ENCODE measurements around the gene EXOC6B.

EXOC6B gene

DNA sequence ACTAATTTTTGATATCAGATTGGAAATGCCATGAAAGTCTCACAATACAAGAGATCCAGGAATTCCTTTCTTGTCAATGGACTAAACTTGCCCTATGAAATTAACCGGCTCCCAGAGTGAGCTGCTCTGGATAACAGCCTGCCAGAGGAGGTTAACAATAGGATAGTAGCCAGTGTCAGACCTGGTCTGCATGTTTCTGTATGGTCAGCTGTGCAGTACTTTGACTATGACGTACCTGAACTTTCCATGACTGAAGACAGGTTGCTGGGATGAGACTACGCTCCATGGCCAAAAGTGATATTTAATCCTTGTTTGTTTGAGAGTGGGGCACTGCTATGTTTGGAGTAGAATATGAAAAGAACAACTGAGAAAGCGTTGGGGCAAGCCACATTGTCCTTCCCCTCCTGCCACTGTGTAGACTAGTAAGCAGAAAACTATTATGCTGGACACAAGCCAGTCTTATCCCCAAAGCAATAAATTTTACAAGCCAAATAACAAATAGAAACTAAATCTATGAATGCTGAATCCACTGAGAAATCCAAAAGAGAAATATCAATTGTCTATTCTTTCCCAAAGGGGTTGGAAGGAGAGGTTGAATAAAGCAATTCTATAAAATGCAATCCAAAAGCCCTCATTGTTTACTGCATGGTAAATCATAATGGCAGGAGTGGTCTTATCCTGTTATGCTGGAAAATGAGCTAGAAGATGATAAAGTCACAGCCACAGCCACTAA is 562.6 kb downstream of the EXOC6B start:
- no peak for DNase-seq

DNA sequence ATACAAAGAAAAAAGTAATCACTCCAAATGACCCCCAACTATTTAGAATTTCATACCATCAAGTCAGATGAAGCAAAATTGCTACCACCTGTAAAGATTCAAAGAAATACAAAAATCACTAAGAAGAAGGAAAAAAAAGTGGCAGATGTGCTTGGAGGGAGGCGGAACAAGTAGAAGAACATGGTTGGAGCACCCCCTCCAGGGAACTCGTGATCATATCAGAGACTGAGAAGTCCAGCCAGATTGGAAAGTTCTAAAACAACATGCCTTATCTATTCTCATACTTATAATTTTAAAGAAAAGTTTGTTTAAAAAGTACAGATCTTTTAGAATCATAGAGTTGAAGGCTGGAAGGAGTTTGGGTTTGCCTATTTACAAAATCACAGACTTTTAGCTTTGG is 564.8 kb downstream of the EXOC6B start:
- no peak for DNase-seq

DNA sequence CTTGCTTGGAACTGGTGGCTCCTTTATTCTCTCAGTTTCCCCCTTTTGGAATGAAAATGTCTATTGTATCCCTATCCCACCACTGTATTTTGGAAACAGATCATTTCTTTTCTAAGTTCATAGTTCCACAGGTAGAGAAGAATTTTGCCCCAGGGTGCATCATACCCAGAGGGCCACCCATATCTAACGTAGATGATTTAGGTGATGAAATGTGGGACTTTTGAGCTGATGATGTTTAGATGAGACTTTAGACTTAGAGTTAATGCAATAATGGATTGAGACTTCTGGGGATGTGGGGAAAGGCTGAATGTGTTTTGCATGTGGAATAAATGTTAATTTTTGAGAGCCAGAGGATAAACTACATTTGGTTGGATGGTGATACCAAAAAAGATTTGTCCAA is 570.3 kb downstream of the EXOC6B start:
- no peak for DNase-seq

DNA sequence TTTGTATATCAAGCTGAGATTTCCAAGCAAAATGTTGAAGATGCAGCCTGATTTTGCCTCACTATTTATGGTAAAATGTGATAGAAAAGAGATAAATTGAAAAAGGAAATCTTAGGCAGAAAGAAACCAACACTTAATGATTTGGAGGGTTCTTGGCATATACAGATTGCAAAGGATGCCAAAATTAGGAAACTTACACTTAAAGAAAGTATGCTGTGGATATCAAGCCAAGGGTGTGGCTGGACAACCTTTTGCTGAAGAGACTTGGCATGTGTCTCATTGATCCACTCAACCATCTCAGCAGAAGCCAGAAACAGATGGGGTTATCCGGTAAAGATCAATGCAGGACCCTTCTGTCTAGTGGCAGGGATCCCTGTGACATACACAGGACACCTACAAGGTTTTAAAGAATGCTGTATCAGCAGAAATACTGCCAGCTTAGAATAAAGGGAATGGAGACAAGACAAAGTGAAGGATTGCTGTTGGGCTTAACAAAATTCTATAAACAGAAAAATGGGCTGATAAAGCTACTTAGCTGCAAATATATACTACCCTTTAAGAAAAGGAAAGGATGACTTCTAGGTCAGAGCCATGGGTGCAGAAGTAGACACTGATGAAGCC is 570.9 kb downstream of the EXOC6B start:
- DNase-seq, result no peak

DNA sequence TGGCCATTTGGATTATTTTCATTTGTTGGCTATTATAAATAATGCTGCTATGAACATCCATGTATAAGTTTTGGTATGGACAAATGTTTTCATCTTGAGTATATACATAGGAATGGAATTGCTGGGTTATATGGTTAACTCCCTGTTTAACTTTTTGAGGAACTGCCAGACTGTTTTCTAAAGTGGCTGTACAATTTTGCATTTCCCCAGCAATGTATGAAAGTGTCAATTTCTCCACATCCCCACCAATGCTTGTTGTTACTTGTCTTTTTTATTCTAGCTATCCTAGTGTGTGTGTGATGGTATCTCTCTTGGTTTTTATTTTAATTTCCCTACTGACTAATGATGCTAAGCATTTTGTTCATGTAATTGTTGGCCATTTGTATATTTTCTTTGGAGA is 587.5 kb downstream of the EXOC6B start:
- no peak for DNase-seq

DNA sequence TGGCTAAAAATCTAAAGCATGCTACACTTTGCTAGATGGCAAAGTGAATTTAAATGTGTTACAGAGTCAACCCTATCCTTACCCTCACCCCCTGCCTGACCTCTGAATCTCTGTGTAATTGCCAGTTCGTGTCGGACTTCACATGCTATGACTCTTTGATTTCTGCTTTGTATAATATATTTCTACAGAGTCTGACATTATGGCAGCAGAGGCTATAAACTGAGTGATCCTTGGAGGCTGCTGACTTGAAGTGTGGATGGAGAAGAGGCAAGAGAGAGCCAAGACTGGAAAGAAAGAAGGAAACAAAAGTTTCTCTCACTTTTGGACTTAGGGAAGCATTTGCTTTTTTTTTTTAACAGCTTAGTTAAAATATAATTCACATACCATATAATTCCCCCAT is 588.3 kb downstream of the EXOC6B start:
- no peak for DNase-seq

DNA sequence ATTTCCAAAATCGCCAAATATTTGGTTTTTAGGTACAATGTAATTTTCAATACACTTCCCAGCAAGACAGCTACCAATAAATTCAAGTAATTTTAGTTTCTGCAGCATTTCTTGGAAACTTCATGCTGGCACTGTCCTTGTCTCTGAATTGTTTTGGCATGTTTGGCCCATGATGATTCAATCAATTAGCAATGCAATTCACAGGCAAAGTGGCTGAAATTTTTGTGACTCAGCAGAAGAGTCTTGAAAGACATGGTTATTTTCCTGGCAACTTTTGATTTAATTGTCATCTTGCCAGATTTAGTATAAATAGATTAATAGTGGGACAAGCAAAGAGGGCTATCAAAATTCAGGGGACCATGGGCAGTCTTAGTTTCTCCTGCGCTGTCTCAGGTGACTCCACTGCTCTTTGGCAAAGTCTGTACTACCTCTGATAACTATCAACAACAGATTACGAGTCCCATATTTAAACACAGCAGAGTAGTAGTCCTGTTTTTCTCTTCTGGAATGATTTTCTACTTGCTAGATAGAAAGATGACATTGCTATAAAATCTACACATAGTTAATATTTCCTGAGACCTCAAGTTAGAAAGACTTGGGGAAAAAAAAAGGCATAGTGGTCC is 589.3 kb downstream of the EXOC6B start:
- DNase-seq, result no peak

DNA sequence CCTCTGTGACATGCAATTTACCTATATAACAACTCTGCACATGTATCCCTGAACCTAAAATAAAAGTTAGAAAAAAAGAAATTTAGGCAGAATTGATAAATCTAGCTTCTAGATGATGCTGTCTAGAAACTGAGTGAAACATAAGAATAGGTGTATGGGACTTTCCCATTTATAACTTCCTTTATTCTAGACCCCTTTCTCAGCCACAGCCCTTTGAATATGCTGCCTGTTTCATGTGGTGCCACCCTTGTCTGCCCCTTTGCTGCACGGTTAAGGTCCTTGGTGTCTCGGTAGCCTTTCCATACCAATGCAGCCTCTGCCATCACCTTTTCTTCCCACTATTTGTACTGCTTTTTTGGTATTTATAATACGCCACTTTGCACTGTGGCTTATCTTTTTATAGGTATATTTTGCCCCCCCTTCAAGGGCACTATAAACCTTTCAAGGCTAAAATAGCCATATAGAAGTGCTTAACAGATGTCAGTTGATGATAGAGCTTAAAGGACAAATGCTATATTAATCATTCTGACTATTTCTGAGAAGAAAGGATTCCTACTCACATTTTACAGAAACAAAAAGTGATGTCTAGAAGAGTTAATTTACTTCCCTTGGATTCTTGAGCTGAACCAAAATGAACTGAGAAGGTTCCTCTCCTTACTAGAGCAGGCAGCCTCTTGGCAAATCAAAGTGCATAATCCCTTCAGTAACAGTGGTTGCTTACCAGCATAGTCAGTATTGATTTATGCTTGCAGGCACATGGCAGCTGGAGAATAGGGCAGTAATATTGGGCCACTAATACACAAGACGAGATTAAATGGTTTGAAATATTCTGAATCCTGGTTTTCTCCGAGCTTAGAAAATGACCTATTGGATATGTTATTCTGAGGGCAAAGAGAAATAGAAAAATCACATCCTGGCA is 590.1 kb downstream of the EXOC6B start:
- DNase-seq, result no peak

DNA sequence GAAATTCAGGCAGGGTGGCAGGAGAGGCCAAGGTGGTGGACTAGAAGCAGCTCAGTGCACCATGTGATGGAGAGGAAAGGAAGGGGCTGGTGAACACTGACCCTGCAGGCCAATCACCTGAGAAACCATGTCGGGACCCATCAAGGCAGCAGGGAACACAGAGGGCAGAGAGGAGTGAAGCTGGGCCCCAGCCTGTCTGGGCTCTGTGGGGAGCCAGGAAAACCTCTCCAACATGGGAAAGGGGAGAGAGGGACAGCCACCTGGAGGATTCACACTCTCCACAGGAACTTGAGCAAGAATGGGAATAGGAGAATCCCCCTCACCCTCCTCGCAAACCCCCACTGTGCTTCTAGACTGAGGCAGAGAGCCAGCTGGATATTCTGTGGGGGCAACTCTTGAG is 592.6 kb downstream of the EXOC6B start:
- DNase-seq, result no peak

DNA sequence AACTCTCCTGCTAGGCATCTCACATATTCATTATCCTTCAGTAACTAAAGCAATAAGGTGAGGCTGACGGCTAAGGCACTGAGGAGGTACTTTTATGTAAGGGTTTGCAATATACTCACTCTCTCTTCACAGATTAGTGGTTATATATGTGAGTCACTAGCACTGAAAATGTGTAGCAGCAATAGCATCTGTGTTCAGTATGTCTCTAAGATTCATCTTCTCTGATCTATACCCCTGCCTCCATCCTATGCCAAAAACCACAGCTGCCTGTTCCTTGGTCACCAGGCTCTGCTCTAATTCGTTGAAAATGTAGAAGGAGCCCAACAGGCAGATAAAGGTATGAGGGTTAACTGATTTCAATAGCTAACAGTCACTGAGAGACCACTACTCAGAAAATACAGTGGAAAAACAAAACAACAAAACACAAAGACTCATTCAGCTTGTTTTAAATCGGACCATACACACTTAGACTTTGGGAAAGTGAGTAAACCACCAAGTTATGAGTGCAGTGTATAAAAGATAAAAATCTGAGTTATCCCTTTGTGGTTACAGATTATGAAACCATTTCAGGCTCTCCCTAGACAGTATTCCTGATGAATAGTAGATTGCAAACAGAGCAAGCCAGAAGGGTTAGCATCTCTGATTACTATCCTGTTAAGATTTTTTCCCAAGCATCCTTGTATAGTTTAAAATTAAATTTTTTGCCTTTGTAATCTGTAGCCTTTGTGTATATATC is 602.8 kb downstream of the EXOC6B start:
- no peak for DNase-seq

DNA sequence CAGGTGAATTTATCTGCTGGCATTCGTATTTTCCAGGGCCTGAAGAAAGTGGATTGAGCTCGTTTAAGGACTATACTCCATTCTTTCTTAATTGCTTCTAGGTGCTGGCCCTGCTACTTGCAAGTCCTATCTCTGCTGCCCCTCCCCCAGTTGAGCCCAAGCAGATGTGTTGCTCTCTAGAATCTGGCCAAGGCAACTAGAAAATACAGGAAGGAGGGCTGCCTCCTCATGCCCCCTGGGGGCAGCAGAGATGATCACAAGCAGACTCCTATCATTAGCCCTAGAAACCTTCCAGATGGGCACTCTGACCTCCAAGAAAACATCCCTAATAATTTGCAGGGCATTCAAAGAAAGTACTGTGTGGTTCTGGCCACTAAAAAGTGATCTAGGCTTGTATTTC is 605.7 kb downstream of the EXOC6B start:
- DNase-seq, result peak in 1 of 3 experiments; percentile 33

DNA sequence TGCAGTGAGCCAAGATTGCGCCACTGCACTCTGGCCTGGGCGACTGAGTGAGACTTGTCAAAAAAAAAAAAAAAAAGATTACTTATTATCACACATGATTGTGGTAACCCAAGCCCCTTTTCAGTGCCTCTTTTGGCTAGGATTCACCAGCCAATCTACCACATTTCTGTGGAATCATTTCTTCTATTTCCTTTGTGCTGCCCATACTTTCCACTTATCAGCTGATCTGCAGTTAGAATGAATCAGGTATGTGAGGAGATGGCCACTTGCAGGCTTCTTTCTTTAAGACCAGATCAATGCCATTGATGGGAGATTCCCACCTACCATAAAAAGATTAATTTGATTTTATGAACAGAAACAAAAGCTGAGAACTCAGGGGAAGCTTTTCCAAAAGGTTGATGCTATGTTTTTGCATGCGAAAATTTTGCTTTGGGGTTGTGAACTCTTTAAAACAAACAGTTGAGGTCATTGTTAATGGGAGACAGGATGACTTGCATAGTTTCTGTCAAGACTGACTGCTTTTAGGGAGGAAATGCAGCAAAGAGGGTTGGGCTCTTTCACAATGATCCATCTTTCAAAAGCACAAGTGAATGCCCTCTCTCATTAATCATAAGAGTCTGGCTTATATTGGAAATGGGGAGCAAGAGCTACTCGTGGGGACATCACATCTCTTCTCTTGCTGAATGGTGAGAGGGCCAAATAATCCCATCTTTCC is 611.2 kb downstream of the EXOC6B start:
- no peak for DNase-seq

DNA sequence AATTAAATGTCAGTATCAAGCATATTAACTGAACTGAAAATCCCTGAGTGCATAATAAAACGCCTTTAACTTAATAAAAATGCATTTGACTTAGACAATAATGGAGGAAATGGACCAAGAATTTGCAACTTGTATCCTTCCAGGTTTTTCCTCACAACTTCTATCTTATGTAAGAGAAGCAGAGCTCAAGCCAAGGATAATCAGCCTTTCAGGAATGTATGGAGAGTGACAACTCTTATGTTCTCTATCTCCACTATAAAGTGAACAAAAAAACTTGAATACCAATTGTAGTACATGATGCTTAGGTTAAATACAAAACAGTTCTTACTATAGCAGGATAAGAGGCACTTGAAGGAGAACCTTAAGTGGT is 613.4 kb downstream of the EXOC6B start:
- DNase-seq, result peak in 1 of 3 experiments; percentile 4

DNA sequence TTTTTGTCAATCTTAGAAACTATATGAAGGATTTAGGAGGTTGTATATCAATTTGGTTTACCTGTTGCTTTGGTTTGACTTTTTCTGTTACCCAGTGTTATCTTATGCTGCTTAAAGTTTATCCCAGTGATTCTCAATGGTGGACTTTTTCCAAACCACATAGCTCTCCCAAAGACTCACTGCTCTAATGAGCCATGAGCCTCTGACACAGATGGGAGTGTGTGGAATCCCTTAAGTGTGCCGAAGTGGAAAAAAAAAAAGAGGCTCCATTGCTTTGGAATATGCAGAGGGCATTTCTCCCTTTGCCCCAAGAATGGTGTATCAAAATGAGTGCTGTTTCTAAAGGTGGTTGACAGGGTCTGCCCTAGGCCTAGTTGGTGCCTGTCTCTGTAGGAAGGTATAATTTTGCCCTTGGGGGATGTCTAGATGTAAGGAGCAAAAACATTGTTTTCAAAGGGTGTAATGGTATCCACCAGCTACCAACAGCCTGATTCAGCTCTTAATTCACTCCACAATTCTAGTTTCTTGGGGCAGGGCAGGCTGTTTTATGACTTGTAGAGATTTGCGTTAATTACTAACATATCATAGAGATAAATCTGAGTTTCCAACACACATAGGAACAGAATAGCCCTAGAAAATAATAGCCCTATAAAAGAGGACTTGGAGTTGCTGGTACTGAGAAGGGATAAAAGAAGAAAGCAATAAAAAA is 613.9 kb downstream of the EXOC6B start:
- no peak for DNase-seq

DNA sequence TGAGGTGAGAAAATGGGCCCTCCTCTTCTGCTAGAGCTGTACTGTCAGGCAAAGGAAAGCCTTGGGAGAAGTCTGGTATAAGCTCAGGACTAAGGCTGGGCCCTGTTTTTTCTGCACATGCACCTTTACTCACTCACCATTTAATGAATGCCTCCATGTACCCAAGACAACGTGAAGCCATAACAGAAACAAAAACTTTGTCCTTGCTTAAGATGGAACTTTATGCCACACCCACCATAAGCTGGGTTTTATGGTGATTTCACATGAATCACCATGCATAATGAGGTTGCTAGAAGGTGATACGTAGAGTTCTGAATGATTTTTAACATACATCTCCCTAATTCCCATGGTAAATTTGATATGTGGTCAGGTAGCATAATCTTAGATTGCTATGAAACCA is 614.5 kb downstream of the EXOC6B start:
- no peak for DNase-seq

DNA sequence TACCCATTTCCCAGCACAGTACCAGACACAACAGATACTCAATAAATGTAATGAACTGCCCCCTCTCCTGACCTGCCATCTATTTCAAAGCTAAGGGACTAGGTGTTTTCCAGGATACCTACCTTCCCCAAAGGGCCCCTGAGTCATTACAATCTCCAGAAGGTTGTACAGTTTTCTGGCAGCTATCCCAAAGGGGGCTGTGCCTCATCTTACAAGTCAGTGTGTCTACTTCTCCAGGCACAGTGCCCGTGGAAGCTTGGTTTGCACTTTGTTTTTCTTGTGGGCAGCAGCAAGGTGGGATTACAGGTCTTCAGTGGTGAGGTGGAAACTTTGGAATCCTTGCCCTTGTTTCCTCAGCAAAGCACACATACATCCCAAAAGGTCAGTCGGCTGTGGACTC is 615.4 kb downstream of the EXOC6B start:
- DNase-seq, result no peak

DNA sequence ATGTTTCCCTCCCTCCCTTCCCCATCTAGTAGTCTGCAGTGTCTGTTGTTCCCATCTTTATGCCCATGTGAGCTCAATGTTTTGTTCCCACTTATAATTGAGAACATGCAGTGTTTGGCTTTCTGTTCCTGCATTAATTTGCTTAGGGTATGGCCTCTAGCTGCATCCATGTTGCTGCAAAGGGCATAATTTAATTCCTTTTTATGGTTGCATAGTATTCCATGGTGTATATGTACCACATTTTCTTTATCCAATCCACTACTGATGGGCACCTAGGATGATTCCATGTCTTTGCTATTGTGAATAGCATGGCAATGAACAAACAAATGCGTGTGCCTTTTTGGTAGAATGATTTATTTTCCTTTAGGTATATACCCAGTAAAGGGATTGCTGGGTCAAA is 617.6 kb downstream of the EXOC6B start:
- no peak for DNase-seq

DNA sequence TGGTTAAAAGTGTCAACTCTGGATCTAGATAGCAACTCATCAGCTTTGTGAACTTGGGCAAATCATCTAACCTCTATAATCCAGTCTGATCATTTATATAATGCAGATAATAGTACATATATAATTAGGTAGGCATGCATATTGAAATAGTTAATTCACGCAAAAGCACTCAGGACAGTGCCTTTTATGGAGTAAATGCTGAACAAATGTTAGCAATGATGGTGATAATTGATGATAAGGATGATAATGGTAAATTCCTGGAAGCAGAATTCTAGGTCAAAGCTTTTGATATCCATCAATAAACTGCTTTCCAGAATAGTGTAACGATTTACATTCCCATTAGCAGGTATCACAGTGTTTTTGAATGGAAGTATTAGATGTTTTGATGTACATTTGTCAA is 618.5 kb downstream of the EXOC6B start:
- no peak for DNase-seq

DNA sequence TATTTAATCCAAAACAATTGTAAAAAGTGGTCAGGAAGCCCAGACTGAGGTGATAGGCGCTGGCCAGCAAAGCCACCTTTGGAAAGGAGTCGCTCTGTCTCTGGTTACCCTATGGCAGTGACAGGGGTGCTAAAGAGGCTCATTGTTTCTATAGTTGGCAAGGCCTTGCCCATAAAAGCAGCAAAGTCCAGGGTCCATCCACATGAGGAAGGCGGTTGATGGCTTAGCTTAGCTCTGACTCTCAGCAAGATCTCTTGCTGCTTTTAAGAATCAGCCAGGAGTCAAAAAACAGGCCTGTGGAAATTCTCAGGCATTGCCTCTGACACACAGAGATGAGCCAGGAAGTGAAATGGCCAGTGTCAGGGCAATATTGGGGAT is 620.3 kb downstream of the EXOC6B start:
- DNase-seq, result no peak

DNA sequence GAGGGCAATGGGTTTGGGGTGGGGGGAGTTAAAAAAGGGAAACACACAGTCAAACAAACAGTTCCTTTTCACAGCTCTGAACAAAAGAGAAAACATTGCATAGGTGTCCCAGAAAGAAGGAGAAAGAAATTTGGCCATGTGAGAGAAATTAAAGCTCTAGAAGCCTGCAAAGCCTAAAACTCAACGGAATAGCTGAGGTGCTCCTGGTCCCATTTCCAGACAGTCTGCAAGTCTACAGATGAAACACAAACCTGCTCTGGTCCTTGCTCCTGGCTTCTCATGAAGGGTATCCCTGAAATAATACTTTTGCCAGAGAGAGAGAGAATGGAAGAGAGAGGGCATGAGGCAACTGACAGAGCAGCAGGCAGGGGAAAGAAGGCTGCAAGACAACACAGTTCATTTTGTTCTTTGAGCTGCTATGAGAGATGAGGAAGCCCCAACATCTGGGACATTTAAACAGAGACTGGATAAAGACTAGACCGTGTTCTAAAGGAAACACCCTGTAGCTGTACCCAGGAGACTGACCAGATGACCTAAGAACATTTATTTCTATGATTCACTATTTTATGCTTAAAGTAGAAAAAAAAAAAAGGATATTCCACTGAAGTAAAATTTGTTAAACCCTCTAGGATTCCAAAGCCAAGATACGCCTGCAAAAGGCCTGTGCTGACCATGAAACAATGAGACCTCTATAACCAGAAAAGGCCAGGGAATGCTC is 620.9 kb downstream of the EXOC6B start:
- DNase-seq, result no peak

Data from NCI-H1417 (cell line).